Germinal center (tissue), 1 donor: ENCODE data around the gene EYA4.
"Not testable (repeated sequence)": the region's sequence is repeated elsewhere in the genome, so short reads cannot be mapped to it uniquely, and the experiment has no call there.

Experiments used
- DNase-seq: peaks from one replicate; pipeline ENCODE4 v3.0.0; 2012; ENCODE audit warnings: mixed read lengths, low spot score

The EYA4 gene

GRCh38 chr6:133532908-133533307 is 291.8 kb downstream of the EYA4 start:
- no peak for DNase-seq

GRCh38 chr6:133539502-133540259 is 298.5 kb downstream of the EYA4 start:
- DNase-seq: no peak

- DNase-seq: no peak
These were observed 299.2 kb downstream of the EYA4 start for GRCh38 chr6:133540361-133540760.

- DNase-seq: no peak
These were observed 299.9 kb downstream of the EYA4 start for GRCh38 chr6:133541040-133541439.

GRCh38 chr6:133542056-133542821 is 301.1 kb downstream of the EYA4 start:
- no peak for DNase-seq

- DNase-seq: no peak
These were observed 303.3 kb downstream of the EYA4 start for GRCh38 chr6:133544419-133544818.

GRCh38 chr6:133546098-133546497 is 304.9 kb downstream of the EYA4 start:
- no peak for DNase-seq

GRCh38 chr6:133547136-133547535 is 306.0 kb downstream of the EYA4 start:
- no peak for DNase-seq

- no peak for DNase-seq
These were observed 307.4 kb downstream of the EYA4 start for GRCh38 chr6:133548423-133549159.

- DNase-seq: no peak
These were observed 308.2 kb downstream of the EYA4 start for GRCh38 chr6:133549371-133549801.

GRCh38 chr6:133550026-133550425 is 308.9 kb downstream of the EYA4 start:
- DNase-seq: no peak

- DNase-seq: no peak
These were observed 310.3 kb downstream of the EYA4 start for GRCh38 chr6:133551436-133551835.

- no peak for DNase-seq
These were observed 310.7 kb downstream of the EYA4 start for GRCh38 chr6:133551847-133552341.

GRCh38 chr6:133553652-133554051 is 312.5 kb downstream of the EYA4 start:
- DNase-seq: peak; percentile 6

- DNase-seq: not testable (repeated sequence)
These were observed 313.0 kb downstream of the EYA4 start for GRCh38 chr6:133554121-133554520.

GRCh38 chr6:133555685-133556084 is 314.5 kb downstream of the EYA4 start:
- DNase-seq: no peak

- DNase-seq: no peak
These were observed 318.8 kb downstream of the EYA4 start for GRCh38 chr6:133559926-133560325.

- no peak for DNase-seq
These were observed 326.5 kb downstream of the EYA4 start for GRCh38 chr6:133567636-133568035.

GRCh38 chr6:133568970-133569889 is 328.1 kb downstream of the EYA4 start:
- peak; percentile 5 for DNase-seq

GRCh38 chr6:133571681-133572080 is 330.5 kb downstream of the EYA4 start:
- no peak for DNase-seq

GRCh38 chr6:133577851-133578250 is 336.7 kb downstream of the EYA4 start:
- no peak for DNase-seq
